Endodermal cell (in vitro differentiated cells): ENCODE data around the gene TGFBI. TPM values are rescaled to one million over a fixed set of nuclear protein-coding genes. Genes with fewer than 3 reads are reported as not detected.

ENCODE experiments used
- DNase-seq: peaks from one replicate; pipeline ENCODE4 v3.0.0-alpha.2; 2017
- H3K27ac ChIP-seq: 2 replicates; pipeline ENCODE4 v1.5.1; 2013; ENCODE audit warnings: mild to moderate bottlenecking, low read depth, low read length, moderate library complexity
- H3K27me3 ChIP-seq: 2 replicates; pipeline ENCODE4 v1.6.1; 2013; ENCODE audit warnings: mild to moderate bottlenecking, low read length, moderate library complexity; ENCODE audit not compliant: insufficient read depth, control insufficient read depth, poor library complexity, severe bottlenecking
- H3K36me3 ChIP-seq: 2 replicates; pipeline ENCODE4 v1.7.0; 2013; ENCODE audit warnings: mild to moderate bottlenecking, low read length, moderate library complexity; ENCODE audit not compliant: control insufficient read depth, insufficient read depth
- H3K4me1 ChIP-seq: one replicate; pipeline ENCODE4 v1.7.0; 2013; ENCODE audit warnings: low read length; ENCODE audit not compliant: control insufficient read depth, insufficient read depth
- H3K4me3 ChIP-seq: 2 replicates; pipeline ENCODE4 v1.5.1; 2013; ENCODE audit warnings: mild to moderate bottlenecking, low read length, moderate library complexity
- H3K9ac ChIP-seq: 2 replicates; pipeline ENCODE4 v1.6.1; 2013; ENCODE audit warnings: mild to moderate bottlenecking, low read length, moderate library complexity; ENCODE audit not compliant: poor library complexity, severe bottlenecking; ENCODE audit errors: extremely low read depth
- H3K9me3 ChIP-seq: 2 replicates; pipeline ENCODE4 v1.6.1; 2013; ENCODE audit warnings: mild to moderate bottlenecking, low read length, moderate library complexity; ENCODE audit not compliant: control insufficient read depth
- H3K27ac Mint-ChIP-seq: 2 replicates; pipeline ENCODE4 v1.8.0; 2020; ENCODE audit warnings: mixed read lengths
- H3K27me3 Mint-ChIP-seq: 2 replicates; pipeline ENCODE4 v1.8.0; 2021; ENCODE audit warnings: mild to moderate bottlenecking, mixed read lengths; ENCODE audit not compliant: insufficient read depth
- H3K36me3 Mint-ChIP-seq: 2 replicates; pipeline ENCODE4 v1.8.0; 2020; ENCODE audit warnings: low read depth, mixed read lengths
- H3K4me1 Mint-ChIP-seq: 2 replicates; pipeline ENCODE4 v1.8.0; 2020; ENCODE audit warnings: mixed read lengths
- H3K4me3 Mint-ChIP-seq: 2 replicates; pipeline ENCODE4 v1.8.0; 2020; ENCODE audit warnings: mild to moderate bottlenecking, moderate library complexity, mixed read lengths
- H3K9me3 Mint-ChIP-seq: 2 replicates; pipeline ENCODE4 v1.8.0; 2020; ENCODE audit warnings: mild to moderate bottlenecking, mixed read lengths
- CTCF ChIP-seq: fragments of 200-600 bp; sonication (generic); conservative IDR thresholded peaks from 2 replicates; pipeline ENCODE4 v1.5.0; 2021; ENCODE audit warnings: antibody characterized with exemption, mild to moderate bottlenecking
- WGBS, 2 experiments: methylation state at CpG; one replicate each; pipeline versions ENCODE4 v1.1.5 to v1.1.7; 2013; ENCODE audit warnings: missing lambda C conversion rate in 2 of 2, mixed read lengths in 1 of 2; ENCODE audit not compliant: insufficient coverage in 1 of 2, insufficient read length in 1 of 2; 5-methylcytosine and 5-hydroxymethylcytosine counted together
- total RNA-seq, 2 donors: library from RNA; stranded (reverse); fragmentation: NEBNext Ultra II Directional in 1 of 2; extraction: Animal tissue kit (Norgen Biotek cat#: 25700) in 1 of 2; gene quantifications; 2 replicates in 1 of 2; 3 replicates in 1 of 2; pipeline ENCODE4 v1.2.1, GENCODE V29; 2021

Gene TGFBI
- total RNA-seq, 2 donors from 2014 or later, result 2.8 to 4.9 TPM

- no peak overlapping the region for H3K4me3 Mint-ChIP-seq
- DNase-seq, result no peak
- no peak overlapping the region for H3K27ac Mint-ChIP-seq
- no peaks in the 10 kb centered on the region for H3K36me3 Mint-ChIP-seq
- H3K27me3 Mint-ChIP-seq, result peaks cover 3% of the 10 kb centered on the region
- Histone ChIP-seq H3K4me1 (no peaks in the 10 kb centered on the region), H3K27me3 (no peaks in the 10 kb centered on the region), H3K9ac (no peak overlapping the region), H3K36me3 (no peaks in the 10 kb centered on the region), H3K4me3 (no peak overlapping the region), H3K27ac (no peak overlapping the region), H3K9me3 (no peaks in the 10 kb centered on the region)
- WGBS, 2 experiments, result 87 to 92% methylated on average over 3 to 6 of the region's 6 CpGs
- H3K4me1 Mint-ChIP-seq, result peaks cover 6% of the 10 kb centered on the region
- no peak for TF ChIP-seq CTCF
- no peaks in the 10 kb centered on the region for H3K9me3 Mint-ChIP-seq
Observed at GRCh38 chr5:136048966-136049365, 20.2 kb downstream of the TGFBI start.

GRCh38 chr5:136051486-136052220 is 22.9 kb downstream of the TGFBI start:
- no peaks in the 10 kb centered on the region for H3K4me1 ChIP-seq
- H3K27ac Mint-ChIP-seq, result no peak overlapping the region
- peaks cover 7% of the 10 kb centered on the region for H3K4me1 Mint-ChIP-seq
- no peaks in the 10 kb centered on the region for H3K9me3 ChIP-seq
- H3K27me3 ChIP-seq, result no peaks in the 10 kb centered on the region
- TF ChIP-seq CTCF, result no peak
- DNase-seq, result no peak
- no peaks in the 10 kb centered on the region for H3K36me3 ChIP-seq
- peaks cover 6% of the 10 kb centered on the region for H3K27me3 Mint-ChIP-seq
- H3K36me3 Mint-ChIP-seq, result no peaks in the 10 kb centered on the region
- H3K4me3 ChIP-seq, result no peak overlapping the region
- 90 to 97% methylated on average over 6 to 12 of the region's 12 CpGs for WGBS, 2 experiments
- H3K9me3 Mint-ChIP-seq, result no peaks in the 10 kb centered on the region
- H3K27ac ChIP-seq, result no peak overlapping the region
- no peak overlapping the region for H3K9ac ChIP-seq
- no peak overlapping the region for H3K4me3 Mint-ChIP-seq

GRCh38 chr5:136052692-136053335 is 24.0 kb downstream of the TGFBI start:
- Mint-ChIP-seq H3K27ac (no peak overlapping the region), H3K4me1 (peaks cover 9% of the 10 kb centered on the region), H3K4me3 (no peak overlapping the region), H3K27me3 (peaks cover 6% of the 10 kb centered on the region), H3K36me3 (no peaks in the 10 kb centered on the region), H3K9me3 (no peaks in the 10 kb centered on the region)
- 91 to 95% methylated on average over 10 to 13 of the region's 13 CpGs for WGBS, 2 experiments
- Histone ChIP-seq H3K9me3 (no peaks in the 10 kb centered on the region), H3K4me1 (no peaks in the 10 kb centered on the region), H3K36me3 (no peaks in the 10 kb centered on the region), H3K4me3 (no peak overlapping the region), H3K27ac (no peak overlapping the region), H3K27me3 (no peaks in the 10 kb centered on the region), H3K9ac (no peak overlapping the region)
- no peak for DNase-seq
- TF ChIP-seq CTCF, result no peak
